ENCODE results near the gene NDUFV3.
A peak's percentile ranks its signal among the peaks of the same experiment; 100 is the strongest.

Gene NDUFV3

DNA sequence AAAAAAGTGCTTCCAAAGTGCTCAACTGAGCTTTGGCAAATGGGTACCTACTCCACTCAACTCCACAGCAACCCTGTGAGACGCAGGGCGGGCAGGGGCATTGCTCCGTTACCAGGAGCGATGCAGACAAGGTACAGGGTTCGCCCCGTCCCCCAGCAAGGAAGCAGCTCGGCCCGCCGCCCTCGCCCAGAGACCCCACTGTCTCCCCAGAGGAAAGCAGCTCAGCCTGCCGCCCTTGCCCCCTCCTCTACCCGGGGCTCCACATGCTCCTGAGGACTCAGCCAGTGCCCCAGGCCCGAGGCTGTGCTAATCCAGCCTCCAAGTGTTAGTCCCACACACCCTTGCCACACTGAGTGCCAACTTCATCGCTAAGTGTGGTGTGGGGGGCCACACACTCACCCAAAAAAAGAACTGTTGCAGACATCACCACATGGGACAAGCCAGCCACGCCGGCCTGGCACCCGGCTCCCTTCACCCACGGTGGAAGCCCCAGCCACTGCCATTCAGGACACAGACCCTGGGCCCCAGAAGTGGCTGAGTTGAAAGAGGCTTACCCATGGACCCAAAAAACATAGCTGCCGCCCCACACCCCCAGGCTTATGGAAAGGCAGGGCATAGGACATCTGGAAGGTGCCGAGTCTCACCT is 40.1 kb upstream of the NDUFV3 start:
- no peak for DNase-seq
- no peaks in the 10 kb centered on the region for H3K9me3 Mint-ChIP-seq
- H3K4me3 Mint-ChIP-seq = no peak overlapping the region
- H3K4me1 Mint-ChIP-seq = peaks cover 35% of the 10 kb centered on the region
- H3K27ac Mint-ChIP-seq = peak overlapping the region in 1 of 2 donors; percentile 79
- no peak for ATAC-seq
- H3K27me3 Mint-ChIP-seq = no peaks in the 10 kb centered on the region

DNA sequence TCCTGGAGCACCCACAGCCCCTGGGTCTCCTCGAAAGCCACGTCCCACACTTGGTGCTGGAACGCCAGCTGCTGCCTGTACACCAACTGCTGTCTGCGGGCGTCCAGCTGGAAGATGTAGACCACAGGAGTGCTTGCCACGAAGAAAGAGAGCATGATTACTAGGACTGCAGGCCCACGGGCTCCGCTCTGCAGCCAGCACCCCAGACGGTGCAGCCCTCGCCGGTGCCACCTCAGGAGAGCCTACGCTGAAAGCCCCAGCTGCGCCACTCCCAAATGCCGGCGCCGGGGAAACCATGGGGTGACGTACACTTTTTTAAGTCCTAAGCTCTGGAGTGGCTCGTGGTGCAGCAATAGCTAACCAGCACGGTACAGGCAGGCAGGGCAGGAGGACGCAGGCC is 39.5 kb upstream of the NDUFV3 start:
- Mint-ChIP-seq H3K27me3 (no peaks in the 10 kb centered on the region), H3K4me3 (no peak overlapping the region), H3K27ac (no peak overlapping the region), H3K9me3 (no peaks in the 10 kb centered on the region), H3K4me1 (peaks cover 38% of the 10 kb centered on the region)
- ATAC-seq (no peak), DNase-seq (no peak)

- Mint-ChIP-seq H3K9me3 (no peaks in the 10 kb centered on the region), H3K27ac (no peak overlapping the region)
Measured at GRCh38 chr21:42854246-42855010, 38.7 kb upstream of the NDUFV3 start.

DNA sequence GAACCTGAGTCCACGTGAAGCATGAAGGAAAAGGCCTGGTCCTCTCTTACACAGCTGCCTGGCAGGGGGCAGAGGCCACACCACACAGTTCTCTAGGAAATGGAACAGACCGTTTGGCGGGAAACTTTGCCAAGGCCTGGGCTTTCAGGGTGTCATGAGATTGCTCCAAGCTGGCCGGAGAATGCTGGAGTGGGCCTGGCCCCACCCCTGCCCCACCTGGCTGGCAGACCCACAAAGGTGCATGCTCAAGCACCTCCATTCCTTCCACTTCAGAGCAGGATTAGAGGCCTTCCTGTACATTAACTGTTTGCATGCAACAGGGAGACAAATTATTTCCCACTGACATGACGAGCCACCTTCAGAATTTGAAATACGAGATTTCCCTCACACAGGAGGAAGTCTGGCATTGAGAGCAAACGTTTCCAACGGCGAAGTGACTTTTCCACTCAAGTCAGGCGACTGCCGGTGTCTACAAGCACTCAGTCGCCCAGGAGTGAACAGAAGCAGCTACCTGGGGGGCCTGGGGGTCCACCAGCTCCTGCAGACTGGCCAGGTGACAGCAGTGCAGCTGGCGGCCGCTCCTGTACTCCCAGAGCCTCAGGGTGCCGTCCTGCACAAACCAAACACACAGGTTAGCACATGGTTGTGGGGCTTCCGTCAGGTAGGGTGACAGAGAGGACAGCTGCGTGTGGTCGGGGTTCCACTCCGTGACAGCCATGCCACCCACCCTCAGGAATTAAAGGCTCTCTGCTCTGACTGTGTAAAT is 37.8 kb upstream of the NDUFV3 start:
- Mint-ChIP-seq H3K4me3 (no peak overlapping the region), H3K27ac (no peak overlapping the region)

More at GRCh38 chr21:42854246-42855010, 38.7 kb upstream of the NDUFV3 start:
- Mint-ChIP-seq H3K4me3 (no peak overlapping the region), H3K4me1 (peaks cover 38% of the 10 kb centered on the region), H3K27me3 (no peaks in the 10 kb centered on the region)
- DNase-seq (no peak), ATAC-seq (no peak)

DNA sequence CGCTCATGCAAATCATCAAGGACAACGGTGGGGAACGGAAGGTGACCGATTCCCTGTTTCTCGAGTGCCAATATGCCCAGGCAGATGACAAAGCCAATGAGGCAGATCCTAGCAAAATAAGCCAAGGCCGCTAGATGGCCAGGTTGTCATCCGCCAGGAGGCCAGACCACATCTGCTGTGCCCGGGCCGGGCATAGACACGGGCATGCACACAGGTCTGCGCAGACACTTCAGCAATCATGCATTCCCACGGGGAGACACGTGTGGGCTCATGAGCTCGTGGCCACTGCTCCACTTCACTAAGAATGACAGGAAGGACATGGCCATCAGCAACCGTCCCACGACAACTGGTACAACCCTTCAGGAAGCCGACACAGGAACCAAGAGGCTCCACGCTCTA is 37.2 kb upstream of the NDUFV3 start:
- ATAC-seq (no peak), DNase-seq (no peak)
- Mint-ChIP-seq H3K4me1 (peaks cover 36% of the 10 kb centered on the region), H3K4me3 (no peak overlapping the region), H3K9me3 (no peaks in the 10 kb centered on the region), H3K27ac (no peak overlapping the region), H3K27me3 (no peaks in the 10 kb centered on the region)

More for the DNA sequence above, 37.8 kb upstream of the NDUFV3 start:
- Mint-ChIP-seq H3K4me1 (peaks cover 31% of the 10 kb centered on the region), H3K9me3 (no peaks in the 10 kb centered on the region), H3K27me3 (no peaks in the 10 kb centered on the region)
- ATAC-seq = no peak
- DNase-seq = no peak

GRCh38 chr21:42857216-42857615 is 35.9 kb upstream of the NDUFV3 start:
- DNase-seq = no peak
- no peak overlapping the region for H3K4me3 Mint-ChIP-seq
- peaks cover 32% of the 10 kb centered on the region for H3K4me1 Mint-ChIP-seq
- no peaks in the 10 kb centered on the region for H3K27me3 Mint-ChIP-seq
- no peaks in the 10 kb centered on the region for H3K9me3 Mint-ChIP-seq
- ATAC-seq = no peak
- peak overlapping the region in 1 of 2 donors; percentile 16 for H3K27ac Mint-ChIP-seq

DNA sequence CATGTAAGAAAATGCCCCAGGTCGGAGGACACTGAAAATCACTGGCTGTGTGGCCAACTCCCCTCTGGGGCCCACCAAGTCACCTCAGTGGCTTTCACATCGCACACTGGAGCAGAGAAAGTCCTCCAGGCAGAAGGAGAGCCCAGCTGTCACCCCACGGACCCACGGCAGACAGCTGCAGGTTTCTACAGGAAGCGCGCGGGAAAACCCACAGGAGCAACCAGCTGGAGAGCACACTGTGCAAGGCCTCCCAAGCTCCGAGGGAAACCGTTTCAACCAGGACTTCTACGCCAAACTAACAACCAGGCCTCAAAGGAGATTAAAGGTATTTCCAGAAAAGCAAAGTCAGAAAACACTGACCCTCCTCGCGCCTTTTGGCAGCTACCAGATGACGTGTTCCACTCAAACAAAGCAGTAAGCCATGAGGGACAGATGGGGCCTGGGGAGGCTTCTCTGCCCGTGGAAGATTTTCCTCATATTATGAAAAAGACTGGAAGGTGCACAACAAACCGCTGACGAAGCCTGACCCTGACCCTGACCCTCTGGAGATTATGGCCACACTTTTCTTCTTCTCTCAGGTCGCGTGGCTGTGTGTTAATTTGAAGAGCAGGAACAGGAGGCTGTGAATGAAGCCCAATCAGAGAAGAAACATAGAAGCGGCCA is 34.8 kb upstream of the NDUFV3 start:
- peaks cover 39% of the 10 kb centered on the region for H3K4me1 Mint-ChIP-seq
- H3K9me3 Mint-ChIP-seq = no peaks in the 10 kb centered on the region
- no peak for DNase-seq
- no peak overlapping the region for H3K4me3 Mint-ChIP-seq
- H3K27ac Mint-ChIP-seq = peak overlapping the region in 1 of 2 donors; percentile 64
- no peak for ATAC-seq
- no peaks in the 10 kb centered on the region for H3K27me3 Mint-ChIP-seq

DNA sequence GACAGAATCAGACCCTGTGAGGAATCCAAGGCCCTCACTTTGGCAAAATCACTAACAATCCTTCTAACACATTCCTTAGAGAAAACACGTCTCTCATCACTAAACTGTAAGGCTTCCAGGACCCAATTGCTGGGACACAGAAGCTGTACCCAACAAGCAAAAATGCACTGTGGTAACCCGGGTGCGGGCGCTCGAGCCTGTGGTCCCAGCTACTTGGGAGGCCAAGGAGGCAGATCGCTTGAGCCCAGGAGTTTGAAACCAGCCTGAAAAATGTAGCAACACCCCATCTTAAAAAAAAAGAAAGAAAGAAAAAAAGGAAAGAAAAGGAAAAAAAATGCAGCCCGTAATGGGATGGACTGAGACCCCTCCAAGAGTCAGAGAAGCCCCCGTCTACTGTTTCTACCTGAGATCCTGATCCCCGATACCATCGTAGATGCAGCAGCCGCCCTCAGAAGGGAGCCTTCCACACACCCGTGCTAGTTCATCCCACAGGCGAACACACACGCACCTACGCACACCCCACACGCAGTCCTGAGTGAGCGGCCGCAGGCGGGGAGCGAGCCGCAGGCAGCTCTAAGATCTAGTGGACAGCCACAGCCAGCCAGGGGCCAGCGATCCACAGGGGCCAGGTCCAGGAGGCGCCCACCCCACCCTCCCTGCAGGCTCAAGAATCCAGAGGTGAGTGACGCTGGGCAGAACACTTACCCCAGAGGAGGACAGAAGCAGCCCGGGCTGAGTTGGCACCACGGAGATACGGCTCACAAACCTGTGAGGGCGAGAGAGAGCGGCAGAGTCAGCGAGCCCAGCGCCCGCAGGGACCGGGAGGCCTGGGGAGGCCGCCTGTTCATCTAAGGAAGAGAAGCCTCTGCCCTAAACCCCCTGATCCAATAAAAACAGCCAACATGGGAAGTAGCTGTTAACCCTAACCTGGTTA is 33.9 kb upstream of the NDUFV3 start:
- no peaks in the 10 kb centered on the region for H3K27me3 Mint-ChIP-seq
- ATAC-seq = no peak
- peaks cover 39% of the 10 kb centered on the region for H3K4me1 Mint-ChIP-seq
- DNase-seq = no peak
- H3K27ac Mint-ChIP-seq = peak overlapping the region; percentile 48 to 56
- no peaks in the 10 kb centered on the region for H3K9me3 Mint-ChIP-seq
- no peak overlapping the region for H3K4me3 Mint-ChIP-seq

GRCh38 chr21:42859891-42860230 is 33.2 kb upstream of the NDUFV3 start:
- H3K27ac Mint-ChIP-seq = no peak overlapping the region
- H3K9me3 Mint-ChIP-seq = no peaks in the 10 kb centered on the region
- no peak for DNase-seq
- no peak for ATAC-seq
- H3K4me1 Mint-ChIP-seq = peaks cover 45% of the 10 kb centered on the region
- H3K27me3 Mint-ChIP-seq = no peaks in the 10 kb centered on the region
- no peak overlapping the region for H3K4me3 Mint-ChIP-seq

GRCh38 chr21:42860345-42860744 is 32.8 kb upstream of the NDUFV3 start:
- Mint-ChIP-seq H3K4me3 (no peak overlapping the region), H3K27me3 (no peaks in the 10 kb centered on the region), H3K4me1 (peaks cover 49% of the 10 kb centered on the region), H3K9me3 (no peaks in the 10 kb centered on the region), H3K27ac (no peak overlapping the region)
- ATAC-seq = no peak
- DNase-seq = no peak

DNA sequence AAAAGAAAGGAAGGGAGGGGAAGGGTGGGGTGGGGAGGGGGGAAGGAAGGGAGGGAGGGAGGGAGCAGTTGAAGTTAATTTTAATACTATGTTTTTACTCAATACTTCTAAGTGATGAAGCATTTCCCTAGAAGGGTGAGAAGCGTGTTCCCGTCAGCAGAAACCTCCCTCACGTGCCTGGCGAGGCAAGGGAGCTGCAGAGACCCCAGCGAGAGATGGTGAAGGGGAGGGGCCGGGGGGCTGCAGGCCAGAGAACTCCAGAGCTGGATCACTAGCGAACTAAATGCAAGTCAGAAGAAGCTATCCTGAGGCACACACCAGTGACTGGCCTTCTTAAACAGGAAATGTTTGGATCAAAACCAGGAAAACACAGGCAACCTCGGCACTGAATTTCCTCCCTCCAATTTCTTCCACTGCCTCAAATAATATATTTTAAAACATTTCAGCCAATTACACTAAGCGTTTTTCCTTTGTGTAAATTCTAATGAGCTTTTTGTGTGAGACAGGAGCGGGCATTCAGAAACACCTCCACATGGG is 31.7 kb upstream of the NDUFV3 start:
- Mint-ChIP-seq H3K27ac (no peak overlapping the region), H3K9me3 (no peaks in the 10 kb centered on the region), H3K4me1 (peaks cover 57% of the 10 kb centered on the region), H3K27me3 (no peaks in the 10 kb centered on the region), H3K4me3 (no peak overlapping the region)
- DNase-seq (no peak), ATAC-seq (no peak)

DNA sequence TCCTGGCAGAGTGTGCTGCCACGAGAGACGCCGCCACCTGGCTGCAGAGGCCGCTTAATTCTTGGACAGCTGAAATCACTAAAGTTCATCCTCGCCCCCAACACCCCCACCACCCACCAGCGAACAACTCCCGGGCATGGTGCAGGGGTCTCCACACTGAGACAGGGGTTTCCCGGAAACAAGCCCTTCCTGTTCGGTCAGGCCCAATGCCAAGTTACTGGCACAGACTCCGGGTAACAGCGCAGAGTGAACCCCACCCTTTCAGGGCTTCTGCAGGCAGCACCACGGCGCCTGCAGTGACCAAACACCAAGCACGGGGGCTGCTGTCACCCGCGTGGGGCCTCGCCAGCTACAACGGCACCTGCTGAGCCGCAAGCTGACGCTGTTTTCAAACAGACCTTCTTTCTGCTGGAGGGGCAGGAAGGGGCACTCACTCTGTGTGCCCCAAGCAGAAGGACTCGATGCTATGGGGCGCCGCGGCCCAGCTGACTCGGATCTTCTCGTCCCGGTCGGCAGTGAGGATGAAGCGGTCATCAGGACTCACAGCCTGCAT is 31.2 kb upstream of the NDUFV3 start:
- ATAC-seq (no peak), DNase-seq (no peak)
- Mint-ChIP-seq H3K27me3 (no peaks in the 10 kb centered on the region), H3K27ac (no peak overlapping the region), H3K9me3 (no peaks in the 10 kb centered on the region), H3K4me1 (peaks cover 57% of the 10 kb centered on the region), H3K4me3 (no peak overlapping the region)

DNA sequence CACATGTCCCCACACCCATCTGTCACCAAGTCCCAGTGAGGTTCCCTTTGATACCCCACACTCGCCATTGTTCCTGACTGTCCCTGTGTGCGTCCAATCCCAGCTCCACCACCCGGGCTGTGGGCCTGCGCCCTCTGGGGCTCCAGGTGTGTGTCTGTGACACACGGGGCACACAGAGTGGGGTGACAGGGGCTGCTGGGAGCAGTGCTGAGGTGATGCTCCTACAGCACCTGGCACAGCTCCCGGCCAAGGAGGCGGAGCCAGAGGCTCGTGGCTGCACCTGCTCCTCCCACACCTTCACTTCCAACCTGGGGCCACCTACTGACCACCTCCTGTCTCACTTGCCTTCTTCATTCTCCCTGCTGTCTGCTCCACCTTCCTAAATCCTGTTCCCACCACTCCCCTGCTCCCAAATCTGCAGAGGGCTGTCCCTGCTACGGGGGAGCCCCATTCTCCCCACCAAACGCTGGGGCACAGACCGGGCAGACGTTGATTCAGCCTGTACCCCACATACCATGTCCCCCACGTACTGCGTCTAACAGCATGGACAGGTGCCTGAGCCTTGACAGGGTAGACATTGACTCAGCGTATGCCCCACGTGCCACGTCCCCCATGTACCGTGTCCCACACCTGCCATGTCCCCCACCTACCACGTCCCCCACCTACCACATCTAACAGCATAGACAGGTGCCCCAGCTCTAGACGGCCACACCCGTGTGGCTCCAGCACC is 30.2 kb upstream of the NDUFV3 start:
- DNase-seq = no peak
- Mint-ChIP-seq H3K27ac (peak overlapping the region in 1 of 2 donors; percentile 74), H3K4me1 (peaks cover 56% of the 10 kb centered on the region), H3K27me3 (no peaks in the 10 kb centered on the region), H3K4me3 (no peak overlapping the region), H3K9me3 (no peaks in the 10 kb centered on the region)
- no peak for ATAC-seq

DNA sequence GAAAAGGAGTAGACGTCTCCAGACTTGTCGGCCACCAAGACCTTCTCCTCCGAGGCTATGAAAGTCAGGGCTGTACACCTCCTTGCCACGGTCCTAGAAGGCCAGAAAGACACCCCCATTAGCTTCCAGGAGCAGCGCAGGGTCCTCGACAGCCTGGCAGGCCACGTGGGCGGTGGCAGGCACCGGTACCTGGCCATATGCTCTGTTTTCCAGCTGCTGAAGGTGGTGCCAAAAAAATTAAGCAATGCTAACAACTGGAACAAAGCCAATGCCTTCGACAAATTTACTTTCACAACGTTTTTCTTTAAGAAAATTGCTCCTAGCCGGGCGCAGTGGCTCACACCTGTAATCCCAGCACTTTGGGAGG is 29.6 kb upstream of the NDUFV3 start:
- Mint-ChIP-seq H3K27me3 (no peaks in the 10 kb centered on the region), H3K4me1 (peaks cover 58% of the 10 kb centered on the region), H3K9me3 (no peaks in the 10 kb centered on the region), H3K27ac (peak overlapping the region in 1 of 2 donors; percentile 74), H3K4me3 (no peak overlapping the region)
- ATAC-seq = no peak
- DNase-seq = no peak

Data from stimulated activated naive CD8-positive, alpha-beta T cell treated with anti-CD3 and anti-CD28 coated beads, Interleukin-15, amount 100 ng/mL, for 72 hours (primary cell).